H9 (cell line): Measurements from ENCODE around the gene GNAO1. TPM values are rescaled to one million over a fixed set of nuclear protein-coding genes. Genes with fewer than 3 reads are reported as not detected.

Source experiments
- DNase-seq: peaks from one replicate; pipeline ENCODE4 v3.0.0-alpha.2; 2017
- H2AFZ ChIP-seq: one replicate; pipeline ENCODE4 v1.6.1; 2013; ENCODE audit warnings: mild to moderate bottlenecking, low read length, control low read depth, moderate library complexity
- H2AK5ac ChIP-seq: 2 replicates; pipeline ENCODE4 v1.6.1; 2013; ENCODE audit warnings: low read length, control low read depth, mixed read lengths; ENCODE audit not compliant: insufficient read length
- H2BK120ac ChIP-seq: one replicate; pipeline ENCODE4 v1.6.1; 2013; ENCODE audit warnings: low read depth, mild to moderate bottlenecking, low read length, control low read depth, inconsistent platforms; ENCODE audit not compliant: poor library complexity, severe bottlenecking
- H2BK12ac ChIP-seq: 2 replicates; pipeline ENCODE4 v1.6.1; 2013; ENCODE audit warnings: low read length, control low read depth, mixed read lengths, low read depth; ENCODE audit not compliant: insufficient read length
- H2BK15ac ChIP-seq: 2 replicates; pipeline ENCODE4 v1.6.1; 2013; ENCODE audit warnings: low read depth, low read length, control low read depth
- H2BK20ac ChIP-seq: one replicate; pipeline ENCODE4 v1.6.1; 2013; ENCODE audit warnings: low read depth, mild to moderate bottlenecking, low read length, control low read depth, inconsistent platforms; ENCODE audit not compliant: poor library complexity, severe bottlenecking
- H2BK5ac ChIP-seq: 2 replicates; pipeline ENCODE4 v1.6.1; 2013; ENCODE audit warnings: low read length, control low read depth, mixed read lengths; ENCODE audit not compliant: insufficient read length
- H3K14ac ChIP-seq: 2 replicates; pipeline ENCODE4 v1.6.1; 2013; ENCODE audit warnings: low read length, control low read depth; ENCODE audit not compliant: insufficient read depth
- H3K18ac ChIP-seq: 2 replicates; pipeline ENCODE4 v1.6.1; 2013; ENCODE audit warnings: low read depth, mild to moderate bottlenecking, mixed read lengths, low read length, control low read depth; ENCODE audit not compliant: insufficient read length
- H3K23ac ChIP-seq: 2 replicates; pipeline ENCODE4 v1.6.1; 2013; ENCODE audit warnings: low read length, control low read depth, mixed read lengths, low read depth; ENCODE audit not compliant: insufficient read length
- H3K23me2 ChIP-seq: 2 replicates; pipeline ENCODE4 v1.6.1; 2013; ENCODE audit warnings: low read depth, mild to moderate bottlenecking, mixed read lengths, low read length, control low read depth; ENCODE audit not compliant: insufficient read length, poor library complexity, severe bottlenecking
- H3K27ac ChIP-seq: 2 replicates; pipeline ENCODE4 v1.5.1; 2013; ENCODE audit warnings: low read length, control low read depth, mixed read lengths, low read depth; ENCODE audit not compliant: insufficient read length
- H3K27me3 ChIP-seq: 2 replicates; pipeline ENCODE4 v1.6.1; 2013; ENCODE audit warnings: low read length, control low read depth, inconsistent platforms; ENCODE audit not compliant: insufficient read depth
- H3K4ac ChIP-seq: 2 replicates; pipeline ENCODE4 v1.6.1; 2013; ENCODE audit warnings: low read depth, mild to moderate bottlenecking, control low read depth, inconsistent platforms, low read length, moderate library complexity
- H3K4me1 ChIP-seq: 2 replicates; pipeline ENCODE4 v1.6.1; 2013; ENCODE audit warnings: low read length, control low read depth, inconsistent platforms; ENCODE audit not compliant: insufficient read depth
- H3K4me2 ChIP-seq: 2 replicates; pipeline ENCODE4 v1.6.1; 2013; ENCODE audit warnings: low read length, control low read depth, mixed read lengths; ENCODE audit not compliant: insufficient read length, insufficient read depth
- H3K56ac ChIP-seq: 2 replicates; pipeline ENCODE4 v1.6.1; 2013; ENCODE audit warnings: low read depth, mild to moderate bottlenecking, mixed read lengths, low read length, control low read depth; ENCODE audit not compliant: insufficient read length
- H3K79me1 ChIP-seq: 2 replicates; pipeline ENCODE4 v1.6.1; 2013; ENCODE audit warnings: low read depth, mild to moderate bottlenecking, moderate library complexity, low read length, control low read depth, inconsistent platforms; ENCODE audit not compliant: insufficient read depth, poor library complexity, severe bottlenecking
- H3K79me2 ChIP-seq: 2 replicates; pipeline ENCODE4 v1.6.1; 2013; ENCODE audit warnings: low read length, control low read depth, inconsistent platforms; ENCODE audit not compliant: insufficient read depth
- H3K9ac ChIP-seq: 2 replicates; pipeline ENCODE4 v1.6.1; 2013; ENCODE audit warnings: low read length, control low read depth, mixed read lengths; ENCODE audit not compliant: insufficient read length; ENCODE audit errors: extremely low read depth
- H3K9me3 ChIP-seq: one replicate; pipeline ENCODE4 v1.6.1; 2013; ENCODE audit warnings: low read depth, low read length, inconsistent platforms; ENCODE audit not compliant: control insufficient read depth
- H3T11ph ChIP-seq: one replicate; pipeline ENCODE4 v1.6.1; 2013; ENCODE audit warnings: mild to moderate bottlenecking, low read length, control low read depth, inconsistent platforms
- H4K20me1 ChIP-seq: one replicate; pipeline ENCODE4 v1.6.1; 2013; ENCODE audit not compliant: control insufficient read depth, insufficient read length, insufficient read depth
- H4K5ac ChIP-seq: 2 replicates; pipeline ENCODE4 v1.6.1; 2013; ENCODE audit warnings: low read depth, mild to moderate bottlenecking, mixed read lengths, low read length, control low read depth; ENCODE audit not compliant: insufficient read length
- H4K8ac ChIP-seq: replicated peaks from 2 replicates; pipeline ENCODE4 v1.6.1; 2013; ENCODE audit warnings: low read length, control low read depth, mixed read lengths, low read depth; ENCODE audit not compliant: insufficient read length
- H4K91ac ChIP-seq: 2 replicates; pipeline ENCODE4 v1.6.1; 2013; ENCODE audit warnings: low read depth, mild to moderate bottlenecking, moderate library complexity, mixed read lengths, low read length, control low read depth; ENCODE audit not compliant: insufficient read length
- H3K27ac Mint-ChIP-seq, 3 experiments: 2 replicates in 2 of 3; 3 replicates in 1 of 3; pipeline ENCODE4 v1.8.0; 2020 to 2021; ENCODE audit warnings: mixed read lengths in 3 of 3, mild to moderate bottlenecking in 1 of 3, moderate library complexity in 1 of 3
- H3K27me3 Mint-ChIP-seq: 2 replicates; pipeline ENCODE4 v1.8.0; 2021; ENCODE audit warnings: low read depth, mild to moderate bottlenecking, moderate library complexity, mixed read lengths
- H3K36me3 Mint-ChIP-seq, 3 experiments: 2 replicates in 2 of 3; 3 replicates in 1 of 3; pipeline ENCODE4 v1.8.0; 2020 to 2021; ENCODE audit warnings: low read depth in 3 of 3, mixed read lengths in 3 of 3; ENCODE audit not compliant: insufficient read depth in 1 of 3
- H3K4me1 Mint-ChIP-seq, 2 experiments: 2 replicates each; pipeline ENCODE4 v1.8.0; 2020; ENCODE audit warnings: mixed read lengths in 2 of 2
- H3K4me3 Mint-ChIP-seq, 2 experiments: 2 replicates in 1 of 2; 3 replicates in 1 of 2; pipeline ENCODE4 v1.8.0; 2020 to 2021; ENCODE audit warnings: mild to moderate bottlenecking in 2 of 2, mixed read lengths in 2 of 2, moderate library complexity in 1 of 2
- H3K9me3 Mint-ChIP-seq, 2 experiments: 2 replicates in 1 of 2; 3 replicates in 1 of 2; pipeline ENCODE4 v1.8.0; 2020; ENCODE audit warnings: mild to moderate bottlenecking in 2 of 2, mixed read lengths in 2 of 2, moderate library complexity in 1 of 2
- CTCF ChIP-seq: fragments of 200-600 bp; sonication (generic); conservative IDR thresholded peaks from 3 replicates; pipeline ENCODE4 v1.8.0; 2021; ENCODE audit warnings: antibody characterized with exemption, mild to moderate bottlenecking
- WGBS: extraction: QIAGEN DNeasy Blood & Tissue Kit; methylation state at CpG from one replicate; pipeline ENCODE4 v1.1.7; 2013; ENCODE audit warnings: missing lambda C conversion rate, low lambda C conversion rate, mixed read lengths; ENCODE audit not compliant: insufficient read length; ENCODE audit errors: extremely low coverage; 5-methylcytosine and 5-hydroxymethylcytosine counted together
- total RNA-seq: library from RNA; stranded (reverse); gene quantifications from 2 replicates; pipeline ENCODE4 v1.2.1, GENCODE V29; 2021

GNAO1 gene
- total RNA-seq, 1 experiment from 2014 or later: 16.9 TPM

- H4K8ac ChIP-seq: no peak overlapping the region
- H3K4me2 ChIP-seq: no peak overlapping the region
- WGBS: no CpG with 5 or more reads among the region's 3 CpGs
- H2BK20ac ChIP-seq: no peak overlapping the region
- H3K4me1 ChIP-seq: no peaks in the 10 kb centered on the region
- no peak for TF ChIP-seq CTCF
- no peak overlapping the region for H3K56ac ChIP-seq
- Mint-ChIP-seq H3K27me3 (peaks cover 2% of the 10 kb centered on the region; the same call in 1 of the 2 replicates), H3K36me3 (peaks cover 50 to 70% (median 68%) of the 10 kb centered on the region in 3 experiments), H3K27ac (0 out of 7 replicates have a peak overlapping the region, but pooled peaks of 1 of the 3 experiments have one; percentile 20), H3K4me1 (no peaks in the 10 kb centered on the region), H3K4me3 (no peak overlapping the region), H3K9me3 (peaks cover 7 to 14% of the 10 kb centered on the region in 2 experiments)
- H4K20me1 ChIP-seq: peaks cover 3% of the 10 kb centered on the region
- H2BK12ac ChIP-seq: no peak overlapping the region
- H2BK15ac ChIP-seq: no peak overlapping the region
- no peak overlapping the region for H3K9ac ChIP-seq
- no peak overlapping the region for H4K91ac ChIP-seq
- H2AK5ac ChIP-seq: no peak overlapping the region
- H3K79me1 ChIP-seq: no peaks in the 10 kb centered on the region
- H3K23me2 ChIP-seq: no peaks in the 10 kb centered on the region
- DNase-seq: no peak
- H3K18ac ChIP-seq: no peak overlapping the region
- H3K79me2 ChIP-seq: no peaks in the 10 kb centered on the region
- H3K4ac ChIP-seq: no peak overlapping the region
- H3K9me3 ChIP-seq: no peaks in the 10 kb centered on the region
- H4K5ac ChIP-seq: no peak overlapping the region
- no peak overlapping the region for H3K23ac ChIP-seq
- H3K27me3 ChIP-seq: no peaks in the 10 kb centered on the region
- no peak overlapping the region for H3K14ac ChIP-seq
- no peak overlapping the region for H2BK5ac ChIP-seq
- H2AFZ ChIP-seq: no peak overlapping the region
- no peak overlapping the region for H2BK120ac ChIP-seq
- no peak overlapping the region for H3T11ph ChIP-seq
- no peak overlapping the region for H3K27ac ChIP-seq
Measured at GRCh38 chr16:56387396-56387795, 196.1 kb downstream of the GNAO1 start.
